GM12878 (cell line): ENCODE results near the gene SRM. TPM values are rescaled to one million over a fixed set of nuclear protein-coding genes. Genes with fewer than 3 reads are reported as not detected.

Experiments used
- ATAC-seq: fragments of 200-7000 bp; cut with Tn5 transposase; 3 replicates; pipeline ENCODE4 v1.9.1; 2020; ENCODE audit warnings: mild to moderate bottlenecking, moderate library complexity
- BruUV-seq: library from RNA; stranded (reverse); fragments of 400-500 nt; replicated peaks from 2 replicates; lab custom pipeline; 2021; lab: Mats Ljungman, UMichigan
- CTCF ChIA-PET: fragments of 300-600 bp; sonication (Branson Sonifier 250); formaldehyde crosslinking; extraction: SDS; loops from one replicate; lab custom pipeline; 2021; ENCODE audit warnings: inconsistent platforms; lab: Yijun Ruan, JAX
- POLR2A ChIA-PET: fragments of 350-600 bp; formaldehyde crosslinking; extraction: SDS; loops from one replicate; lab custom pipeline; 2021; ENCODE audit warnings: inconsistent platforms; lab: Charles Lee
- RAD21 ChIA-PET: fragments of 300-600 bp; sonication (Branson Sonifier 250); formaldehyde crosslinking; loops from one replicate; lab custom pipeline; 2023; ENCODE audit warnings: antibody characterized with exemption; ENCODE audit not compliant: unreplicated experiment; lab: Charles Lee
- SMC1A ChIA-PET: fragments of 300-600 bp; sonication (Branson Sonifier 250); formaldehyde crosslinking; loops from one replicate; lab custom pipeline; 2023; ENCODE audit not compliant: unreplicated experiment, uncharacterized antibody; lab: Charles Lee
- DNase-seq: peaks from one replicate; pipeline ENCODE4 v3.0.0-alpha.2; 2011; ENCODE audit warnings: low read depth, low spot score
- FAIRE-seq: peaks from 3 replicates; lab custom pipeline; 2011; peaks lifted over from hg19 to GRCh38; lab: Jason Lieb, UNC
- H2AFZ ChIP-seq: 2 replicates; pipeline ENCODE4 v1.6.0; 2011; ENCODE audit warnings: low read depth, low read length, control low read depth; ENCODE audit not compliant: control insufficient read depth
- H3K27ac ChIP-seq: 2 replicates; pipeline ENCODE4 v1.5.1; 2011; ENCODE audit warnings: control low read depth; ENCODE audit not compliant: control insufficient read depth, insufficient read depth
- H3K27me3 ChIP-seq, 2 experiments: replicated peaks in 1 of 2; 2 replicates each; pipeline versions ENCODE4 v1.6.0 to v1.6.1; 2011; ENCODE audit warnings: low read length in 1 of 2; ENCODE audit not compliant: control insufficient read depth in 2 of 2, insufficient read depth in 2 of 2
- H3K36me3 ChIP-seq, 2 experiments: 2 replicates each; pipeline ENCODE4 v1.5.1; 2011; ENCODE audit warnings: low read length in 1 of 2; ENCODE audit not compliant: control insufficient read depth in 2 of 2, insufficient read depth in 2 of 2
- H3K4me1 ChIP-seq: 2 replicates; pipeline ENCODE4 v1.6.1; 2011; ENCODE audit warnings: mild to moderate bottlenecking, low read length, moderate library complexity, mixed read lengths; ENCODE audit not compliant: control insufficient read depth, insufficient read depth
- H3K4me2 ChIP-seq: 2 replicates; pipeline ENCODE4 v1.6.0; 2011; ENCODE audit warnings: control low read depth; ENCODE audit not compliant: control insufficient read depth, insufficient read depth
- H3K4me3 ChIP-seq: fragments of 200-600 bp; sonication (generic); 2 replicates; pipeline ENCODE4 v1.5.1; 2016
- H3K79me2 ChIP-seq: 2 replicates; pipeline ENCODE4 v1.6.0; 2011; ENCODE audit warnings: low read length; ENCODE audit not compliant: control insufficient read depth, insufficient read depth
- H3K9ac ChIP-seq: 2 replicates; pipeline ENCODE4 v1.8.0; 2011; ENCODE audit warnings: low read length, control low read depth, mixed read lengths; ENCODE audit not compliant: control insufficient read depth, insufficient read depth
- H3K9me3 ChIP-seq: replicated peaks from 3 replicates; pipeline ENCODE4 v1.5.1; 2011; ENCODE audit warnings: mild to moderate bottlenecking, low read length; ENCODE audit not compliant: control insufficient read depth, insufficient read depth
- H4K20me1 ChIP-seq: 2 replicates; pipeline ENCODE4 v1.6.0; 2011; ENCODE audit not compliant: control insufficient read depth, insufficient read depth
- CBFB ChIP-seq: IDR thresholded peaks from 2 replicates; pipeline ENCODE4 v1.6.1; 2016; ENCODE audit warnings: antibody characterized with exemption, low read depth
- CEBPZ ChIP-seq: fragments of 150-350 bp; IDR thresholded peaks from 2 replicates; pipeline ENCODE4 v1.6.1; 2016; ENCODE audit warnings: low read depth, low read length
- CHD2 ChIP-seq: IDR thresholded peaks from 2 replicates; pipeline ENCODE4 v1.6.1; 2011; ENCODE audit warnings: low read depth, low read length, improper control_type of control experiment, borderline replicate concordance
- CHD4 ChIP-seq: fragments of 200-600 bp; sonication (generic); IDR thresholded peaks from 2 replicates; pipeline ENCODE4 v1.6.1; 2016; ENCODE audit warnings: mild to moderate bottlenecking
- EGR1 ChIP-seq, 2 experiments: IDR thresholded peaks; 1 replicate in 1 of 2; 2 replicates in 1 of 2; pipeline ENCODE4 v1.6.1; 2011 to 2012; ENCODE audit warnings: low read depth in 2 of 2, low read length in 2 of 2, borderline replicate concordance in 1 of 2, mild to moderate bottlenecking in 1 of 2, moderate library complexity in 1 of 2
- IKZF1 ChIP-seq: fragments of 450-650 bp; conservative IDR thresholded peaks from 2 replicates; pipeline ENCODE4 v1.6.1; 2017; ENCODE audit warnings: antibody characterized with exemption, mild to moderate bottlenecking
- LARP7 ChIP-seq: fragments of 450-650 bp; IDR thresholded peaks from 2 replicates; pipeline ENCODE4 v1.6.1; 2017; ENCODE audit warnings: mild to moderate bottlenecking
- NFIC ChIP-seq: IDR thresholded peaks from 2 replicates; pipeline ENCODE4 v1.6.1; 2012; ENCODE audit warnings: low read depth, mild to moderate bottlenecking, inconsistent platforms, low read length, moderate library complexity
- NR2F1 ChIP-seq: fragments of 450-650 bp; conservative IDR thresholded peaks from 2 replicates; pipeline ENCODE4 v1.6.1; 2017; ENCODE audit warnings: mild to moderate bottlenecking
- POLR2A ChIP-seq: IDR thresholded peaks from 2 replicates; pipeline ENCODE4 v1.6.1; 2011; ENCODE audit warnings: low read depth, mild to moderate bottlenecking, low read length
- SRF ChIP-seq, 2 experiments: IDR thresholded peaks; 2 replicates each; pipeline ENCODE4 v1.6.1; 2011; ENCODE audit warnings: low read depth in 2 of 2, low read length in 2 of 2, mild to moderate bottlenecking in 1 of 2, moderate library complexity in 1 of 2
- TCF7 ChIP-seq: IDR thresholded peaks from 2 replicates; pipeline ENCODE4 v1.6.1; 2014; ENCODE audit warnings: antibody characterized with exemption, borderline replicate concordance
- ZNF24 ChIP-seq: fragments of 450-650 bp; IDR thresholded peaks from 2 replicates; pipeline ENCODE4 v1.6.1; 2017; ENCODE audit warnings: antibody characterized with exemption, mild to moderate bottlenecking
- ZNF384 ChIP-seq: IDR thresholded peaks from 2 replicates; pipeline ENCODE4 v1.6.1; 2012; ENCODE audit warnings: low read depth, mild to moderate bottlenecking, low read length, improper control_type of control experiment, borderline replicate concordance
- WGBS: methylation state at CpG from one replicate; pipeline ENCODE4 v1.1.6; 2016; ENCODE audit warnings: low lambda C conversion rate; ENCODE audit not compliant: insufficient replicate concordance, insufficient coverage; ENCODE audit errors: missing lambda C conversion rate; 5-methylcytosine and 5-hydroxymethylcytosine counted together
- in situ Hi-C: fragments of 300-500 bp; cut with MboI; formaldehyde crosslinking; loops from 9 replicates; pipeline ENCODE4 v1.14.3; 2018; ENCODE audit warnings: mixed read lengths
- intact Hi-C: fragments of 100-400 bp; cut with micrococcal nuclease; formaldehyde crosslinking; loops from one replicate; pipeline ENCODE4 v1.14.2; 2022; ENCODE audit not compliant: unreplicated experiment
- polyA plus RNA-seq, 11 experiments: library from polyadenylated mRNA; depleted of rRNA in 4 of 11; unstranded in 6 of 11; stranded (reverse) in 5 of 11; fragments of >200 nt; fragmentation: Nextera tagmentation in 4 of 11; fragmentation: Illumina TruSeq in 1 of 11; extraction: Ambion mirVana in 4 of 11; extraction: Trizol in 1 of 11; gene quantifications; 1 replicate in 1 of 11; 2 replicates in 10 of 11; pipeline versions ENCODE4 v1.2.1 to v1.2.3, GENCODE V29; 2011 to 2016; ENCODE audit warnings: inconsistent platforms in 2 of 11, missing spikeins in 2 of 11, low read depth in 1 of 11
- total RNA-seq, 4 experiments: library from RNA; depleted of rRNA in 3 of 4; stranded (reverse); fragments of >200 nt in 3 of 4; fragmentation: Illumina TruSeq in 1 of 4; extraction: Trizol in 1 of 4; gene quantifications; 2 replicates each; pipeline versions ENCODE4 v1.2.1 to v1.2.3, GENCODE V29; 2013 to 2021
- TF ChIP-seq, protein P1 (sequence below): fragments of 450-650 bp; IDR thresholded peaks from 2 replicates; pipeline ENCODE4 v1.6.1; 2017; ENCODE audit warnings: borderline replicate concordance

SRM gene
- total and polyA plus RNA-seq, 10 of the 15 experiments (the other 5 are each of a cell fraction or from before 2014, with no cell fraction given): 16.7 to 255 (median 81.2) TPM

DNA sequence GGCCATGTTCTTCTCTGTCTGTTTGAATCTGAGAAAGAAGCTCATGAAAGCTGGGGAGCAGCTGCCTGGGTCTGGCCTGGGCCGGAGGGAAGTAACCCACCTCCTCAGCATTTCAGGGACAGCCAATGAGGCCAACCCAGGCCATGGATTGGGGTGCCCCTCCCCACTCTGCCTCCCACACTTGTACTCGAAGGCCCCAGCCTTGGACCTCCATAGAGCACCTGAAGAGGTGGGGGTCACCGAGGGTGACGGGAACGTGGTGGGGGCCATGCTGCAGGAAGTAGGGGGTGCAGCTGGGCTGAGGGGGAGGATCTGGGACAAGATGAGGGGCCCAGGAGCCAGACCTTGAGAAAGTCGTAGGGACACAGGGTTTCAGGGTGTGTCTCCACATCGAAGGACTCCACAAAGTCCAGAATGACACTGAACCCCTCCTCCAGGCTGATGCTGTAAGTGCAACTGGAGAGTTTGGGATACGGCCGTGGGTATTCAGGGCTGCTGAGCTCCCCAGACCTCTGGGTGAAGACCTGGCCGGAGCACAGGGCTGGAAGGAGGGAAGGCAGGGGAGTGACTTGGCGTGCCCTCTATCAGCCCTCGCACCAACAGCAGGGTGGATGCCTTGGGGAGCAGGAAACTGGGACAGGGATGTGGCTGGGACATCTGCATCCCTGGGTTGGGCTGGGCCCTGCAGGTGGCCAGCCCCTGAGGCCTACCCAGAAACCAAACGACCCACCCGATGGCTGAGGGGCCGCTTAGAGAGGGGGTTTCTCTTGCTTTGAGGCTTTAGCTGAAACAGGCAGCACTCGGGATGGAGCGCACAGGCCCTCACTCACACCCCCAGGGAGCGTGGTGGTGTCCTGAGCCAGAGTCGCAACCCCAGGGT lies 16.6 kb downstream of the SRM start:
- H3K9ac ChIP-seq: no peak overlapping the region
- TF ChIP-seq ZNF384: no peak
- no peak for TF ChIP-seq NFIC
- TF ChIP-seq NR2F1: no peak
- TF ChIP-seq TCF7: no peak
- TF ChIP-seq IKZF1: no peak
- TF ChIP-seq CBFB: no peak
- TF ChIP-seq ZNF24: no peak
- TF ChIP-seq CHD2: no peak
- no peak for TF ChIP-seq POLR2A
- no peak for TF ChIP-seq LARP7
- TF ChIP-seq CEBPZ: no peak
- no peak for TF ChIP-seq CHD4
- TF ChIP-seq EGR1 (IDR thresholded peaks at IDR 0.05; ENCODE audit: borderline replicate concordance in 1 of 2, low read depth in 2 of 2, low read length in 2 of 2): no peak
- TF ChIP-seq SRF (IDR thresholded peaks at IDR 0.05; ENCODE audit: low read depth in 2 of 2, low read length in 2 of 2): no peak
- TF ChIP-seq, protein P1, sequence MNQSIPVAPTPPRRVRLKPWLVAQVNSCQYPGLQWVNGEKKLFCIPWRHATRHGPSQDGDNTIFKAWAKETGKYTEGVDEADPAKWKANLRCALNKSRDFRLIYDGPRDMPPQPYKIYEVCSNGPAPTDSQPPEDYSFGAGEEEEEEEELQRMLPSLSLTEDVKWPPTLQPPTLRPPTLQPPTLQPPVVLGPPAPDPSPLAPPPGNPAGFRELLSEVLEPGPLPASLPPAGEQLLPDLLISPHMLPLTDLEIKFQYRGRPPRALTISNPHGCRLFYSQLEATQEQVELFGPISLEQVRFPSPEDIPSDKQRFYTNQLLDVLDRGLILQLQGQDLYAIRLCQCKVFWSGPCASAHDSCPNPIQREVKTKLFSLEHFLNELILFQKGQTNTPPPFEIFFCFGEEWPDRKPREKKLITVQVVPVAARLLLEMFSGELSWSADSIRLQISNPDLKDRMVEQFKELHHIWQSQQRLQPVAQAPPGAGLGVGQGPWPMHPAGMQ: no peak
- no TSS peak for BruUV-seq
- in situ Hi-C loops: no loop called here
- H3K4me1 ChIP-seq: no peaks in the 10 kb centered on the region
- ChIA-PET POLR2A (no interaction called here), CTCF (interaction anchor here (1.2 kb wide), 1 partner anchor 600 kb away, joined by 3 read pairs; no protein-coding TSS in a partner anchor), SMC1A (no interaction called here), RAD21 (no interaction called here)
- H3K27ac ChIP-seq: no peak overlapping the region
- no peaks in the 10 kb centered on the region for H3K36me3 ChIP-seq
- FAIRE-seq (no peak), ATAC-seq (no peak; the same call in 2 of the 3 replicates), DNase-seq (no peak)
- 43% methylated on average over 18 of the region's 19 CpGs for WGBS
- intact Hi-C loops: no loop called here
- no peaks in the 10 kb centered on the region for H3K9me3 ChIP-seq
- no peaks in the 10 kb centered on the region for H3K27me3 ChIP-seq
- H2AFZ ChIP-seq: no peak overlapping the region
- no peak overlapping the region for H3K4me2 ChIP-seq
- no peaks in the 10 kb centered on the region for H3K79me2 ChIP-seq
- H3K4me3 ChIP-seq: no peak overlapping the region
- no peaks in the 10 kb centered on the region for H4K20me1 ChIP-seq
